ENCODE measurements around the gene RNF128.

The RNF128 gene

DNA sequence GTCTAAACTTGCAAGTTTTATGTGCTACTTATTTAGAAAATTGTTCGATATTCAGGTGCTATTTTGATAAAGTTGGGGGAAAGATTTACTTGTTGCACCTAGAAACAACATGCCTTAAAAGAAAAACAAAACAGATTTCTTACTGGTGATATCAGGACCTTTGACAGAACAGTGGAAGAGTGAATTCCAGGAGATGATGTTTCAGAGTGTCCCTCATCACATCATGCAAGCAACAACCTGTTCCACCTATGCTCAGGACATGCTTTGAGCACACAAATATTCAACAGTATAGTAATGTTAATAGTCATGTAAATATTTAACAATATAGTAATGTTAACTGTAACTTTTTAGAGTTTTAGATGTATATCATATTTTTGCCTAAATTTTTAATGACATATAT lies 23.9 kb upstream of the RNF128 start:
- DNase-seq (ENCODE audit: extremely low read depth, low read depth) = no peak
- no peak for TF ChIP-seq CTCF (IDR thresholded peaks at IDR 0.05; ENCODE audit: low read depth, low read length)

GRCh38 chrX:106706466-106706865 lies 20.0 kb upstream of the RNF128 start:
- DNase-seq (ENCODE audit: extremely low read depth, low read depth) = no peak
- no peak for TF ChIP-seq CTCF (IDR thresholded peaks at IDR 0.05; ENCODE audit: low read depth, low read length)

DNA sequence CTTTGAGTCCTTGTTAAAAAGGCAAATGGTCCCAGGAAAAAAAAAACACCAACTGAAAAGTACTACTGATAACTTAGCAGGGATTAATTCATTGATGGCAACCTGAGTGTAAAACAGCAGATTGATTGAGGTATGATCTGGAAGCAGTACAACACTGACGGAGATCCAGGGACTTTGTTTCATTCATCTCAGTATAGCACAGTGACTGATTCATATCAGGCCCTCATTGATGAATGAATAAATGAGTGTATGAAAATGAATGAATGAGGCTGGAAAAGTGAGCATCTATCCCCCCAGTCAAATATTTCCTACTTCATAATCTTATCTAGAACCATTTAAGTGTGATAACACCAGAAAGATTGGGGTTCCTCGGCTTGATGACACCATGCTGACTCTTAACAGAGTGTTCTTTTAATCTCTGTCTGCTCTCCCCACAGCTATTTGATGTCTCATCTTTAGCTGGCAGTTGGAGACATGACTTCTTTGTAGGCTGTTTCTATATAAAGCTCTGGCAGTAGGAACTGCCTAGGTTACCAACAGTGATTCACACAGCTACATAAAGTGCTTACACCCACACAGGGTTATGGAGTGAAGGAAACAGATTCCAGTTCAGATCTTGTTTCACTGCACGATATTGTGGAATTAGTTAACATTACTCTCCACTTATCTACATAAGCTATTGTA lies 18.6 kb upstream of the RNF128 start:
- no peak for TF ChIP-seq CTCF (IDR thresholded peaks at IDR 0.05; ENCODE audit: low read depth, low read length)
- DNase-seq (ENCODE audit: extremely low read depth, low read depth) = peak; percentile 28

GRCh38 chrX:106710771-106711170 lies 15.7 kb upstream of the RNF128 start:
- TF ChIP-seq CTCF (IDR thresholded peaks at IDR 0.05; ENCODE audit: low read depth, low read length) = no peak
- DNase-seq (ENCODE audit: extremely low read depth, low read depth) = no peak

DNA sequence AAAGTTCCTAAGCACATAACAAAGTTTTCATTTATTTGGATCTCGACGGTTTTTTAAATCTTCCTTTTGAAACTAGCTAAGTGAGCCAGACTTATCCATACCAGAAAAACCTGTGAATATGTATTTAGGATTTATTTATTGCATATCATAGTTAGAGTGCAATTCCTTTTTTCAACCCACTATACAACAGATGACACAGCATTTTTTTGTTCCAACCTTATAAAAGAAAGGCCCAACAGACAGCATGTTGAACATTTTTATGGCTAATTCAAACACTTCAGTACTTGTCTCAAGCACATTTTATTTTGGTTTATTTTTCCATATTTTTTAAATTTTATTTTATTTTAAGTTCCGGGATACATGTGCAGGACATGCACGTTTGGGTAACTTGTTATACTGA lies 15.1 kb upstream of the RNF128 start:
- no peak for DNase-seq (ENCODE audit: extremely low read depth, low read depth)
- TF ChIP-seq CTCF (IDR thresholded peaks at IDR 0.05; ENCODE audit: low read depth, low read length) = no peak

GRCh38 chrX:106716004-106716403 lies 10.5 kb upstream of the RNF128 start:
- no peak for TF ChIP-seq CTCF (IDR thresholded peaks at IDR 0.05; ENCODE audit: low read depth, low read length)

GRCh38 chrX:106716463-106716862 lies 10.0 kb upstream of the RNF128 start:
- no peak for DNase-seq (ENCODE audit: extremely low read depth, low read depth)
- TF ChIP-seq CTCF (IDR thresholded peaks at IDR 0.05; ENCODE audit: low read depth, low read length) = no peak

More at GRCh38 chrX:106716004-106716403, 10.5 kb upstream of the RNF128 start:
- no peak for DNase-seq (ENCODE audit: extremely low read depth, low read depth)
